GM19455 (cell line): Measurements from ENCODE around the gene TMEM250.

Source experiments
- ATAC-seq: cut with Tn5 transposase; IDR thresholded peaks from one replicate; pipeline ENCODE4 v1.9.1; 2021; ENCODE audit not compliant: unreplicated experiment

TMEM250 gene

GRCh38 chr9:136147890-136148714, 29.4 kb upstream of the TMEM250 start:
- ATAC-seq = no peak

DNA sequence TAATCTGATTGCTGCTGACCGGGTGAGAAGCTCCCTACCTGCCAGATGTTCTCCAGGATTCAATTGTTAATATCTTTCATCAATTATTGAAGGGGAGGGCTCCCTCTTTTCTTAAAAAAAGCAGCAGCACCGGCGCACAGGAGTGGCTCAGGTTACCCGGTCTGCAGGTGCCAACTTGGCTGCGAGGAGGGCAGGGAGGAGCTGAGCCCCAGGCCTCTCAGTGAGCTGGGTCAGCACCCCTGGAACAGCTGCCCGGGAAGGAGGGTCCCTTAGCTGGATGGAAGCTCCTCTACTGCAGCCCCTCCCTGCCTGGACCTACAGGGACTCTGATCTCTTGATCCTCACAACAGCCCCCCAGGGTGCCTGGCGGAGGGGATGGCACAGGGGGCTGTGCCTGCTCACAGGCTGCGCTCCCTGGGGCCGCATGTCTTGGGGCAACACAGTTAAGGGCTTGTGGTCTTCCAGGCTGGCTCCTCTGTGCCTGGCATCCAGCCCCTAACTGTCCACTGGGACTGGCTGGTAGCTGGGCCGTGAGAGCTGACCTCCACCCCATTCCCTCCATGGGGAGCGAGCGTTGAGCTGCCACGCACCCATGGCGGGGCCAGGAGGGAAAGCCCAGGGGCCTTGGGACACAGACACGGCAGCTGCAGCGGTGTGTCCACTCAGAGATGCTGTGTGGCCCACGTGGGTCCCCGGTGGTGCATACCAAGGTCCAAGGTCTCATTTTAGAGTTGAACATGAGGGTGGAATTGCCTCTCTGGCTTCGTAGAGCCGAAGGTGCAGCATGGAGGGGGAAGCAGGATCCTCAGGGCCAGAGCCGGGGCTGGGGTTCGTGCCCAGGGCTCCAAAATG, 28.6 kb upstream of the TMEM250 start:
- ATAC-seq = no peak

GRCh38 chr9:136146126-136147037, 27.7 kb upstream of the TMEM250 start:
- no peak for ATAC-seq

DNA sequence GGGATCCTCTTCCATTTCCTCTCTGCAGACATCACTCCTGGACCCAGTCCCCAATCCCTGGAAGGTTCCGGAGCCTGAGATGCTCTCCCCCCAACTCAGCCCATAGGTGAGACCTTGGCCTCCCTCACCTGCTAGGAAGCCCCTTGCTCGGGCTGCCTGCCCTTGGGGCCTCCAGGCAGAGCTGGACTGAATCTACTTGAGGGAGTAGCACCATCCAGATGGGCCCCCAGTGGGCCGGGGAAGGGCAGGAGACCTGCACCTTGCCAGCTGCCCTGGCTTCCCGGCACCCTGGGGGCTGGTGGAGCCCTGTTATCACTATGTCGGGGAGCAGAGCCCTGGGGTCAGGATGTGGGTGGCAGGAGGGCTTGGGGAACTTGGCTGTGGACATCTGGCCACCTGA, 26.9 kb upstream of the TMEM250 start:
- no peak for ATAC-seq

GRCh38 chr9:136144450-136144849, 25.8 kb upstream of the TMEM250 start:
- ATAC-seq = no peak

DNA sequence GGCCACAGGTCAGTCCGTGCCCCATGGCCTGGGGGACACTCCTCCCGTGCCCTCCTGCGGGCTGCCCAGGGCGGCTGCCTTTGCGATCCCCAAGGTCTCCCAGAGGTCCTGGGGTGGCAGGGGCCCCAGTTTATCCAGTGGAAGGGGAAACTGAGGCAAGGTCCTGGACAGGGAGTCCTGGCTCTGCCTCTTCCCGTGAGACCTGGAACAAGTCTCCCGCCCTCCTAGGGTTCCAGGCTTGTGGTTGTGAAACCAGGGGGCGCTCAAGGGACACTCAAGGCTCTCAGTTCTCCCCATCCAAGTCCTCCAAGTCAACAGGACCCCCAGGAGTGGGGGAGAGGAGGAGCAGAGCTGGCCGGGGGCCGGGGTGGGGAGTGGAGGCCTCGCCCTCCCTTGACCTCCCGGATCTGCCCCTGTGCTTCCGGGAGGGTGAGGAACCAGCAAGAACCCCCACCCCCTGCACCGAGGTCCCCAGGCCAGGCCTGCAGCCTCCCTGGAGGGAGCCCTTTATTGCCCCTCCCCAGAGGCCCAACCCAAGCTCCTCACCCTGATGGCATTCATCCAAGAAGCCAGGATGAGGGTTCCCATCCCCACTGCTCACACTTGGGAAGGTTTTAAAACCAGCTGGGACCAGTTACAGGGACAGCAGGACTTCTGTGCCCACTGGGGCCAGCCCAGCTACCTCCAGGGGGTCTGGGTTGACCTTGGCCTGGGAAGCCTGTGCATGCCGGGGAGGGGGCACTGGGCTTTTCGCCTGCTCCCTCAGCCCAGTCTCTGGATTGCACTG, 24.7 kb upstream of the TMEM250 start:
- ATAC-seq = no peak

- ATAC-seq = no peak
These were observed 24.2 kb upstream of the TMEM250 start for GRCh38 chr9:136142859-136143214.

DNA sequence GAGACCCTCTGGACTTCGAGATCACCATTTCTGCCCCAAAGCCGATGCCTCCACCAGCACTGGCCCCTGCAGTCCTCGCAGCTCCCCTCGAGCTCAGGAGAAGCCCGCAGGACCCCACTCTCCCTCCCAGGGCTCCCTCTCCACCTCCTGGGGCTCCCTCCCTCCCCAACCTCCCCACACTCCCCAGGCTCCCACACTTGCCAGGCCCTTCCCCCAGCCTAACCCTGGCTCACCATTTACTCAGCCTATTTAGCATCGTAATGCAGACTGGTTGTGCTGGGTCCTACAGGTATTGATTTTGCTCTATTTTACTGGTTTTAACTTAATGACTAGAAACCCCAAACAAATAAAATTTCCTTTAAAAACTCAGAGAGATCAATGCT, 23.7 kb upstream of the TMEM250 start:
- no peak for ATAC-seq

DNA sequence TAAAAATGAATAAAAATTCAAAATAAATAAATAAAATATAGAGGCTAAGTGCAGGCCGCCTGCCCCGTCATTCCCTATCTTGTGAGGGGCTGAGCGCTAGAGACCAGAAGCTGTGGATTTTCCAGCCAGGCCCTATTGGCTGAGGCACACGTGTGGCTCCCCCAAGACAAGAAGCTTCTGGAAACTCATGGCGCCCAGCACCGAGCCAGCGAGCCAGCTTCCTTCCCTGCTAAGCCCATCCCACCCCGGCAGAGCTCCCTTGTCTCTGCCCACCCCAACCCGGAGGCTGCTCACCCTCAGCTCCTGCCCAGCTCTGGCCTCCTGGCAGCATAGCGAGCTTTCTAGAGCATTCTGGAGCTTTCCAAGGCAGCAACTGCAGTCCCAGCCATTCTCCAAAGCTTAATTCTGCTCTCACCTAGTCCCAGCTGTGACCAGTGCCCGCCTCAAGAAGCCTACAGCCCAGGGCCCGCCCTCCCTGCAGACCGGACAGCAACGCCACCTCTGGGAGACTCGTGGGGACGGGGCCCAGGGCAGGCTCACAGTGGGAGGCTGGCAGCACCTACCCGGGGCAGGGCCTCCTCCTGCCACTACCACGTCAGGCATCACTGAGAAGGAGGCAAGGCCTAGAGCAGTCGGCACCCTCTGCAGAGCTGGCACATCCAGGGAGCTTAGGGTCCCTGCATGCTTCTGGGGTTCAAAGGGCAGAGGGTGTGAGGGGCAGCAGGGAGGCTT, 23.2 kb upstream of the TMEM250 start:
- ATAC-seq = no peak

GRCh38 chr9:136140966-136141365, 22.3 kb upstream of the TMEM250 start:
- no peak for ATAC-seq

- no peak for ATAC-seq
These were observed 21.4 kb upstream of the TMEM250 start for GRCh38 chr9:136140046-136140445.

DNA sequence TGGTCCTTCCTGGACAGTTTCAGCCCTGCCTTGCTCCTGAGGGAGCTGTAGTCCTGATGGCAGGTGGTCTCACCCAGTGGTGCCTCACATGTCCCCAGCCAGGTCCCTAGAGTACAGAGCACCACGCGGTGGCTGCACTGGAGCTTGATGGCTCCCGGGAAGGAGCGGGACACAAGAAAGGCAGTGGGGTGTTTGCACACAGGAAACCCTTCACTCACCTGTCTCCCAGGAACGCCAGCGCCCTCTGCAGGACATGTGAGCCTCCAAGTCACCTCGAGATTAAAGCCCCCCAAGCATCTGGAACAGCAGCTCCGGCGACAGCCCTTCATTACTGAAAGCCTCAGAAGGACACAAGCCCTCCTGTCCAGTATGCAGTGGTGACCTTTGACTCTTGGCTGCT, 19.9 kb upstream of the TMEM250 start:
- no peak for ATAC-seq

GRCh38 chr9:136137321-136138265, 18.9 kb upstream of the TMEM250 start:
- no peak for ATAC-seq

- no peak for ATAC-seq
These were observed 17.7 kb upstream of the TMEM250 start for GRCh38 chr9:136136127-136136925.

GRCh38 chr9:136135326-136136126, 16.9 kb upstream of the TMEM250 start:
- ATAC-seq = no peak

DNA sequence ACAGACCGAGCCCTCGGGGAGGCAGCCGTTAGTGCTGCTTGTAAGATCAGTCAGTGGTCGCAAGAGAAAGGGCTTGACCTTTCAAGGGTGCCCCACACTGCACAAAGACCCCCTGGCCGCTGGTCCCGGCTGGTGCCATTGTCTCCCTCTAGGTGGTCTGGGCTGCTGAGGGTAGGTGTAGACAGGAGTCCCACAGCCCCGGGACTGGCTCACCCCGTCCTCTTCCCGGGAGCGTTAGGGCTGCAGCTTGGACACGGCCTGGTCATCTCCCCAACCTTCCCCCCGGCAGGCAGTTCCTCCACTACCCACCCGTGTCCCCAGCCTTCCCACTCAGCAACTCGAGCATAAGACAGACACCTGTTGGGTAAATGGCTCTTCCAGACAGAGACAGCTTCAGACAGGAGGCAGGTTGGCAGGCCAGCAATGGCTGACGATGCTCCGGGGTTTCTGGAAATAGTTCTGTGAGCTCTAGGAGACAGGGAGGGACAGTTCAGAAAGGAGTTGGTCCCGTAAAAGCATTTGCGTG, 15.3 kb upstream of the TMEM250 start:
- ATAC-seq = no peak
